GM19025 (cell line): ENCODE data around the gene ZNHIT2.
A peak's percentile ranks its signal among the peaks of the same experiment; 100 is the strongest.

Experiments used
- ATAC-seq: cut with Tn5 transposase; IDR thresholded peaks from one replicate; pipeline ENCODE4 v1.9.1; 2021; ENCODE audit warnings: mild to moderate bottlenecking, low read depth, moderate library complexity; ENCODE audit not compliant: unreplicated experiment

Gene ZNHIT2

GRCh38 chr11:65078786-65079342 is 38.6 kb downstream of the ZNHIT2 start:
- no peak for ATAC-seq

- peak; percentile 55 for ATAC-seq
Observed at GRCh38 chr11:65078151-65078550, 39.4 kb downstream of the ZNHIT2 start.

- ATAC-seq: no peak
Observed at GRCh38 chr11:65077451-65077850, 40.0 kb downstream of the ZNHIT2 start.

GRCh38 chr11:65072631-65072966 is 44.9 kb downstream of the ZNHIT2 start:
- ATAC-seq: no peak

- ATAC-seq: no peak
Observed at GRCh38 chr11:65071907-65072630, 45.4 kb downstream of the ZNHIT2 start.

- ATAC-seq: no peak
Observed at GRCh38 chr11:65069217-65069616, 48.3 kb downstream of the ZNHIT2 start.

GRCh38 chr11:65067446-65067845 is 50.1 kb downstream of the ZNHIT2 start:
- ATAC-seq: no peak

GRCh38 chr11:65066805-65067291 is 50.7 kb downstream of the ZNHIT2 start:
- no peak for ATAC-seq
